HG03378 (cell line): ENCODE results near the gene TTC38.
"Not testable (repeated sequence)": the region's sequence is repeated elsewhere in the genome, so short reads cannot be mapped to it uniquely, and the experiment has no call there.

ENCODE experiments used
- ATAC-seq: cut with Tn5 transposase; IDR thresholded peaks from one replicate; pipeline ENCODE4 v1.9.1; 2021; ENCODE audit warnings: mild to moderate bottlenecking, moderate library complexity; ENCODE audit not compliant: unreplicated experiment

TTC38 gene

DNA sequence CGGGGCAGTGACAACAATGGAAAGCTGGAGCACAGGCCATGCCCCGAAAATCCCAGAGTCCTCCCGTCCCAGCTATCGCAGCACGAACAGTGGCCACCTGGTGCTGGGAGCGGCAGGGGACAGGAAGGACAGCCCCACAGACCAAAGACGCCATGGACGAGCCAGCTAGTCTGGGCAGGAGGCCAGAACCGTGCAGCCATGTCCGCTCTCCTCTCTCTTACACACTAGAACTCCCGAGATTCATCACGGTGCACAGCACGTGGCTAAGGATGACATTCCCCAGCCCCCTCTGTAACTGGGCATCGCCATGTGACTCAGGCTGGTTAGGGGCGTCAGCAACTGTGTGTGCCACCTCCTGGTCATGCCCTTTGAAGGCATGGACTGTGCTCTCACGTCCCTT lies 22.3 kb upstream of the TTC38 start:
- ATAC-seq = no peak

DNA sequence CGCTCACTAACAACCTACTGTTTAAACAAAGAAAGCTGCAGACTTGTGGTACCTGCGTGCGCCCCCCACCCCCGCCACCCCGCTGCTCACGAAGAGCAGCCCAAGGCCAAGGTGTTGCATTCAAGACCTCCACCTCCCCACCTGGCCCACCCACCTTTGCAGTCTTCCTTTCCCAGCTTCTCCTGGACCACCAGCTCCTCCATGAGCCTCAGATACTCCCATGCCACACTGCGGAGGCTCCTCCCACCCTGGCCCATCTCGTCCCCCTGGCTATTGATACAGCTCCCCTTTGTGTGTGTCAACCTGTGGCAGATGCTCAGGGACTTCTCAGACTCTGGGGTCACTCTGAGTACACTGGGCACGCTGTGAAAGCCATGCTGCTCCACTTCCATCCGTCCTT lies 21.6 kb upstream of the TTC38 start:
- ATAC-seq = no peak

DNA sequence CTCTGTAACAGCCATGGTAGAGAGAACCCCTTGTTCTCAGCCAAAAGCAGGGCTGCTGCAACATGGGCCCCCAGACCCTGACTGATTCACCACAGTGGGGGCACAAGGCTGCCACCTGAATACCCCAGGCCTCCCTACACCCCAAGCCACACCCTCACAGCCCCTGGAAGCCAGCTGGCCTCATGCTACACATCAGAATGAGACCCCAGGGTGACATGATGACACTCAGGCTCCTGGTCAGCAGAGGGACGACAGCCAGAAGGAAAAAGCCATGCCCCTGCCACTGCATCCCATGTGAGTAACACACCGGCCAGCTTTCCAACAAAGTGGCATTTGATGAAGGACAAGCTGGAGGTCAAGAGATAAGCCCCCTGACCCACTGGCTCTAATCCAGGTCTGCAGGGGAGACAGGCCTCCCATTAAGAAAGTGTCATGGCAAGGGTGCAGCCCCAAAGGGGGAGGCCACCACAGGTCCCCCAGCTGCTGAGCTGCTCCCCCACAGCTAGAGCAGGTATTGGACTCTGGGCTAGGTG lies 20.3 kb upstream of the TTC38 start:
- ATAC-seq = no peak

DNA sequence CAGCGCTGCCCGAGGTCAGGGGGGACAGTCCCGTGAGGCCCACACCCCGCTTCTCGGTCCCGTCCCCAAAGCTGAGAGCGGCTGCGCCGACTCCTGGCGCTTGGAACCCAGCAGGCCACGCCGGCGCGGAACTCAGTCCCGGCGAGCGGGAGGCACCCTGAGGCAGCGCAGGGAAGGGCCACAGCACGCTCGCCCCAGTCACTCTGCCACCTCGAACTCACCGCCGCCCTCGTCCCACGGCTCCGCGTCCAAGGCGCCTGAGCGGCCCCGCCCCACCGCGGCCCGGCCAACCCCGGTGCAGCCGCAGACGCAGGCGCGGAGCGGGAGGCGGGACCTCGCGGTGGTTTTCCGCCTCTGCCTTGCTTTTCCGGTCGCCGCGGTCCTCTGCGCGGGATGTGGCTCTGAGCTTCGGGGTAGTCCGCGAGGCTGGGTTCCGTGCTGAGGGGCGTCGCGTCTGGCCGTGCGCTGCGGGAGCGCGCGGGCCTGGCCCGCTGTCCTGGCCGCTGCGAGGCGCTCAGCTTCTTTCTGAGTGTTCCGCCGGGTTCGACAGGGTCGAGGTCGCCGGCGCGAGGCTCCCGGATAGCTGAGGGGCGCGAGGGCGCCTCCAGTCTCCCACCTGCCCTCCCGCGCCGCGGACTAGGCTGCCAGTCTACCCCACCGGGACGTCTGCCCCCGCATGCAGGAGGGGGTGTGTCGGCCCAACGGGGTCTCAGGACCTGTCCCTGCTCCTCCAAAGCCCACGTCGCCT lies 17.6 kb upstream of the TTC38 start, which contains the start of gene CDPF1:
Gene CDPF1, minus strand, starts transcription at position 259 of the 748 bp plus-strand sequence. CDS start 2,009 bp downstream, outside the sequence.
- peak; percentile 61 for ATAC-seq

DNA sequence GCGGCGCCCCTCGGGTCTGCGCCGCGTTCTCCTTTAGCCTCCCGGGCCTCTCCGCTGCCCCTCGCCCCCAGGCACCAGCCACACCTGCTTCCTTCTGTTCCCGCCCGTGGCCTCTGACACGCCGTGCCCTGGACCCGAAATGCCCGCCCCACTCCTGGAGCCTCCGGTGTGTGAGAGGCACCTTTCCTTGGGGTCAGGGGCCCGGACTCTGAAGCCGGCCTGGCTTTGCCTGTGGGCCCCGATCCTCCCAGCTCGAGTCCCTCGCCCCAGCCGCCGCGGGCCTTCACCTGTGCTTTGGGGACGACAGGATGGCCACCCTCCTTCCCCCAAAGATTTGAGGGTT lies 17.1 kb upstream of the TTC38 start:
- no peak for ATAC-seq

DNA sequence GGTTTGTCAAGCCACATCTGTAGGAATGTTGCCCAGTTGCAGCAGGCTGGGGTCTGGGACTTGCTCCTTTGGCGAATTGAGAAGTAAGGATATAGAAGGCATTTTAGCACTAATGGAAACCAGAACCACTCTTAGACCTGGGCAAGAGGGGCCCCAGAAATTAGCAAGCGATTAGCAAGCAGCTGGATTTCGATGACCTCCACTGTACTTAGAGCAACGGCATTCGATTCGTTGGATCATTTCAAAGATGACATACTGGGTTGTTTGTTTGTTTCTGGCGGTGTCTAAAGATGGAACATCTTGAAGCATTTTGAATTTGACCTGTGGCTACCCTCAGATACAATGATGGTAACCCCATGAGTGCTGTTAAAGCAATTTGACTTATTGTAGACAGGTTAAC lies 16.5 kb upstream of the TTC38 start:
- no peak for ATAC-seq

DNA sequence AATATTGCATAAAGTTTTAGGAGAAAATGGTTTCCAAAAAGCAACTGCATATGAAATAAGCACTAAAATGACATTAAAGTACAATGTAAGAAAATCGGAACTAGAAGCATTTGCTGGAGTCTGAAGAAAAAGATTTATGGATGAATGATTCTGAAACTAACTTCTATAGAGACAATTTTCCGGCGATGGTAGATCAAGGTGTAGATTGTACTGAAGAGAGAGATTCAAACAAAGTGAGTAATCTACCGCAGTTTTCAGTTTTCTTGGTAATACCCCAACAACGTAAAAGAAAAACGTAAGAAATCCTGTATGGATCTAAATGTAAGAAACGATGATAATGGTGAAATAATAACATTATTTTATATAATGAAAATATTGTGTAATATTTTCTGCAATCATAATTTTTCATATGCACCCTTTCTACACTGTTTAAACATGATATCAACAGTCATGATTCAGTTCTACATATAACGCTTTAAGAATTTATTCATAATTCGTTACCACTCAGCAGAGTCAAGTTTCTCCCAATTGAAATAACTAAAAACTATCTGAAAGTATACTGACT lies 15.9 kb upstream of the TTC38 start:
- ATAC-seq = no peak

DNA sequence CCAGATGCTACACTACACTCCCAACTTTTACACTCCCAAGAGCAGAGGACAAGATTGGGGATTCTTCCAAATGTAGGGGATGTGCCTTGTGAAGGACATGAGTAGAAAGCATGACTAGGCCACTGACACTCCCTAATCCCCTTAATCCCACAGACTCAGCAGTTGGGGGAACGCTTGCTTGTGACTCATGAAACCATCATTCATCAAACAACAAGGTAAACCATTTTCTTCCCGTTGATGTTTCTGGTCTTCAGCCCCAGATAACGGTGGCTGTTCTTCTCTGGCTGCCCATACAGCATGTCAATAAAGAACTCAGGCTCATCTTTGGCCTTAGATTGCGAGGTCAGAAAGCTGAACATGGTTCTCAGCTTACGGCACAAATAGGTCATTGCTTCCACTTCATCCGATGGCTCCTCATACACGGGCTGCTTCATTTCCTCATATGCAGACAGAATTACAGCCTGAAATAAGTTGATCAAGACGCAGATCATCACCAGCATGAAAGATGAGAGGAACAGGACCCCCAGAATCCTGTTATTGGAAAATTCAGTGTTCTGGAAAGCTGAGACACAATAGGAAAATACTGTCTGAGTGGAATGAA lies 11.3 kb upstream of the TTC38 start:
- ATAC-seq = no peak

DNA sequence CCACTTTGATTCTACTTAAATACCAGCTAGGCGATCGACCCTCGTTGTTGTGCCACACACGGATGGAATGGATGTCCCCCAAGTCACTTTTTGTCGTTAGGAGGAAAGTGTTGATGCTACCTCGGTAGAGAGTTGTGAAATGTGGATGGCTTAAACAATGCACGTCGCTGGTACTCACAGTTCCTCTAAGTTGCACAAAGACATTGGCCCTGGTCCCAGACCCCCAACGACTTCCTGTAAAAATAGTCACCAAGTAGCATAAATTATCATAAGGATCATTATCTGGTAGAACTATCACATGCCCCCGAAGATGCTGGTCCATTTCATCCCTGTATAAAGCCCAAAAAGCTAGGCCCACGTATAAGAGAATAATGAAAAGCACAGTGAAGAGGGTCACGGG lies 8.4 kb upstream of the TTC38 start:
- no peak for ATAC-seq

DNA sequence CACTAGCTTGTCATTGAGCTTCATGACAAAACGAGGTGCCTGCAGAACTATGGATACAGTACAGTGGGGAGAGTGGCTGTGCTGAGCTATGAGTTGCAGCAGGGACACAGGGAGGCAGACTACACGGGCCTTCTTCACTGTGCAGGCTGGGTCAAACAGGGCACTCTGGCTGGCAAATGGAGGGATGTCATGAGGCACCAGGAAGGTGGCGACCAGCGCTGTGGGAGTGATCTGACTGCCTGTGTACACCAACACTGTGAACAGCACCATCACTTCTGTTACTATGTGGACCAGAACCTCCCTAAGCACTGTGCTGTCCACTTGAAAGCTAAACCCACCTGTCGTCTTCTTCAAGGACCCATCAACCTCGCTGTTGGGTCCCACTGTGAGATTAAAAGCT lies 7.8 kb upstream of the TTC38 start:
- no peak for ATAC-seq

DNA sequence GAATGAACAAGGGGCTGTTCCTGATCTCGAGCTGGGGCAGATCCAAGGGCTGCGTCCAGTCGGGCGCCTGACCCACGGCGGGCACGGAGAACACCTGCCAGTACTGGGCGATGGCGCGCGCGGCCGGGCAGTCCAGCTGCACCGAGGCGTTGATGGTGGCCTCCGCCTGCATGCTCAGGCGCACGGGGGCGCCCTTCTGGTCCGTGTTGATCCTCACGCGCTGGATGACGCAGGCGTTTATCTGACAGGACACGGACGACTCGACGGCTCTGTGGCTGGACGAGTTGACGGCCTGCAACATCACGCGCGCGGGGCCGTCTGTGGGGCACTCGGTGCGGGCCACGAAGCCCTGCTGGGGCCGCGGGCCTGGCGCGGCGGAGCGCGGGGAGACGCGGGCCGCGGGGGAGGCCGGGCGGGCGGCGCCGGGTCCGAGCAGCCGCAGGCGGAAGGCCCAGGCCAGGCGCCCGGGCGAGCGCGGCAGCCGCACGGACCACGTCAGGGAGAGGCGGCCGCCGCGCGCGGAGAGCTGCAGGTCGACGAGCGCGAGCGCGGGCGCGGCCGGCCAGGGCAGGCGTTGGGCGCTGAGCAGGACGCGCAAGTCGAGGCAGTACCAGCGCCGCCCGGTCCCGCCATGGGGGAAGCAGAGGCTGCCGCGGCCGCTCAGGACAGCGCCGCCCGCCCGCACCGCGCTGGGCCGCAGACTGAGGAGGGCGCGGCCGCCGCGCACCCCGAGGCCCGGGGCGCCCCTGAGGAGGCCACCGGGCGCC lies 5.2 kb upstream of the TTC38 start:
- ATAC-seq = no peak

DNA sequence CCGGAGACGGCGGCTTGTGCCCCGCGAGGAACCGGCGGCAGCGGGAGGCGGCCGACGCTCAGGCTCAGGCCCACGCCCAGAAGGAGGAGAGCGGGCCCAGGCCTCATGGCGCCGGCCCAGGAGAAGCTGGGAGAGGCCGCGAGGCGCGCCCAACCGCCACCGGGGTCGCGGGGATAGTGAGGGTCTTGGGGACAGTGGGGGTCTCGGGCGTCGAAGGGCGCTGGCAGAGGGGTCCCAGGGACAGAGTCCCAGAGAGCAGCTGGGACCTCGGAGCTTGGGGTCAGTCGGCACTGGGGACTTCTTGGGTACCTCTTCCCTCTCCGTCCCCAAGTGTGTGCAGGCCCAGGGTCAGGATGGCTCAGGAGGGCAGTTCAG lies 4.6 kb upstream of the TTC38 start, which contains the start of gene PKDREJ:
Gene PKDREJ, minus strand, starts transcription at position 128 of the 375 bp plus-strand sequence. Its CDS starts 21 bp downstream, at position 107.
- no peak for ATAC-seq

DNA sequence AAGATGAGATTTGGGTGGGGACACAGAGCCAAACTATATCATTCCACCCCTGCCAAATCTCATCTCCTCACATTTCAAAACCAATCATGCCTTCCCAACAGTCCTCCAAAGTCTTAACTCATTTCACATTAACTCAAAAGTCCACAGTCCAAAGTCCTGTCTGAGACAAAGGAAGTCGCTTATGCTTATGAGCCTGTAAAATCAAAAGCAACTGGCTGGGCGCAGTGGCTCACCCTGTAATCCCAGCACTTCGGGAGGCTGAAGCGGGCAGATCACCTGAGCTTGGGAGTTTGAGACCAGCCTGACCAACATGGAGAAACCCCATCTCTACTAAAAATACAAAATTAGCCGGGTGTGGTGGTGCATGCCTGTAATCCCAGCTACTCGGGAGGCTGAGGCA lies 3.3 kb upstream of the TTC38 start:
- not testable (repeated sequence) for ATAC-seq

DNA sequence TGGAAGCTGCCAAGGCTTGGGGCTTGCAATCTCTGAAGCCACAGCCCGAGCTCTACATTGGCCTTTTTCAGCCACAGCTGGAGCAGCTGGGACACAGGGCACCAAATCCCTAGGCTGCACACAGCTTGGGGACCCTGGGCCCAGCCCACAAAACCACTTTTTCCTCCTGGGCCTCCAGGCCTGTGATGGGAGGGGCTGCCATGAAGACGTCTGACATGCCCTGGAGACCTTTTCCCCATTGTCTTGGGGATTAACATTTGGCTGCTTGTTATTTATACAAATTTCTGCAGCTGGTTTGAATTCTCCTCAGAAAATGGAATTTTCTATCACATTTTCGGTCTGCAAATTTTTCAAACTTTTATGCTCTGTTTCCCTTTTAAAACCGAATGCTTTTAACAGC lies 2.2 kb upstream of the TTC38 start:
- ATAC-seq = not testable (repeated sequence)

DNA sequence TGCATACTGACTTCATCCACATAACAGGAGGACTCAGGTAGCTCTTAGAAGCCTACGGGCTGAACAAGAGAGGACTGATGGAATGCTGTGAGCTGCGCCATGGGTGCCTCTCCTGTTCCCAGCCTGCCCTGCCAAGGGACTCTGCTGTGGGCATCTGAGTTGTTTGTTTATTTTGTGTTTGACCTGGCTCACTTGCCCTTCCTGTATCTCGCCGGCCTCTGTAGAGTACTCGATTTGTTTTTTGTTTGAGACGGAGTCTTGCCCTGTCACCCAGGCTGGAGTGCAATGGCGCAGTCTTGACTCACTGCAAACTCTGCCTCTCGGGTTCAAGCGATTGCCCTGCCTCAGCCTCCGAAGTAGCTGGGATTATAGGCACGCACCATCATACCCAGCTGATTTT lies 1.8 kb downstream of the TTC38 start:
- no peak for ATAC-seq

DNA sequence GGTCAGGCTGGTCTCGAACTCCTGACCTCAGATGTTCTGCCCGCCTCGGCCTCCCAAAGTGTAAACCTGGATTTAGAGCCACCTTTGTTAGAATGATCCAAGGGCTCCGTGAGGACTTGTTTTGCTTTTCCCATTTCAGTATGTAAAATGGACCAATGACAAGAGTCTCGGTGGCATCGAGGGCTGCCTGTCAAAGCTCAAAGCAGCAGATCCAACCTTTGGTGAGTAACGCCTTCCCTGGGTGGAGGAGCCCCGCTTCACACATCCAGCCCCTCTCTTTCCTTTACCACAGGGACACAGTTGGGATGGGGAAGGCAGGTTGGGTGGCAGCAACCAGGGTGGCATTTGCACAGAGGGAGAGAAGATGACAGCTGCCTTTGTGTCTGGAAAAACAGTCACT lies 4.4 kb downstream of the TTC38 start:
- ATAC-seq = no peak

DNA sequence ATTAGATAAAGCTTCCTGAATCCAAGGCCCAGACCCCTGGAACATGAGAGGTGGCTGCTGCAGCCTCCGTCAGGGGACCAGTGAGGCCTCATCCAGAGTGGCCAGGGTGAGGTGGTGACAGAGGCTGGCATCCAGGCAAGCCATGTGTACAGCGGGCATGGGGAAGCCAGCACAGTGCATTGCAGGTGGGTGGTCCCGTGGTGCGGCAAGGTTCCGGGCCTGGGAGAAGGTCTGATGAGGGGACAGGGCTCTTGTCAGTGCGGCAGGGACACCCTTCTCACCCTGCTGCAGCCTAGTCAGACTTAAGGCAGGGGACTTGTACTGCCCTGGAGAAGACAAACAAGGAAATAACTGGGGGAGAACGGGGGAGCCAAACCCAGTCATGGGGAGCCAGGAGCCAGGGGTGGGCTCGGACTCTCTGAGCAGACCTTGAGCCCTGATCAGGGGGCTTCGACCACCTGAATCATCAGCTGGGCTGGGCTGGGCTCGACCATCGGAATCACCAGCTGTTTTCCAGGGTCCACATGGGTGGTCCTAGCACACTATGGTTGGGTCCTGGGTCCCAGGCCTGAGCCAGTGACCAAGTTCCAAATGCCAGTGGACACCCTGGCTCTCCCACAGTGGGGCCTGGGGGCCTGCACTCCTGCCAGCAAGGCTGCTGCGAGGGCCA lies 5.1 kb downstream of the TTC38 start:
- ATAC-seq = no peak

DNA sequence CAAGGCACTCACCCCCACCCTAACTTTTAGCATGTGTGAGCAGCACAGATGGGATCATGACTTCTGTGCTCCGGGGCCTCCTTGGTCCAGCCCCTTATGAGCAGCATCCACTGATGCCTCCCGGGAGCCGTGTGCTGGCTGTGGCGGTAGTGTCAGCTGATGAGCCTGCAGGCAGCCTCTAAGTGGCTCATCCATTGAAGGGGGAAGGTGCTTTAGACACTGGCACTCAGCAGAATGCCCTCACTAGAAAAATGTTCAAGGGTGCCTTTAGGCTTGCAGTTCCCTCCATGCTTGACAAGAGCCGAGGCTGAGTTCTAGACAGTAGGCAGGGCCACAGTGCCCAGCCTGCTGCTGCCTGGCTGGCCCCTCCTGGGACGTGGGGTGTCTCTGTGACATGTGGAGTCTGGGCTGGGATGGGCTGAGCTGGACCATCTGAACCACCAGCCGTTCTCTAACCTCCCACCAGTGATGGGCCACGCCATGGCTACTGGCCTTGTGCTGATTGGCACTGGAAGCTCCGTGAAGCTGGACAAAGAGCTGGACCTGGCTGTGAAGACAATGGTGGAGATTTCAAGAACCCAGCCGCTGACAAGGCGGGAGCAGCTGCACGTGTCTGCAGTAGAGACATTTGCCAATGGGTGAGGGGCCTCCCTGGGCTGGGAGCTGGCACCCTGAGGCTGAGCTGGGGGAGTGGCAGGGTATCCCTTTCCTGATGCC lies 5.8 kb downstream of the TTC38 start:
- no peak for ATAC-seq

DNA sequence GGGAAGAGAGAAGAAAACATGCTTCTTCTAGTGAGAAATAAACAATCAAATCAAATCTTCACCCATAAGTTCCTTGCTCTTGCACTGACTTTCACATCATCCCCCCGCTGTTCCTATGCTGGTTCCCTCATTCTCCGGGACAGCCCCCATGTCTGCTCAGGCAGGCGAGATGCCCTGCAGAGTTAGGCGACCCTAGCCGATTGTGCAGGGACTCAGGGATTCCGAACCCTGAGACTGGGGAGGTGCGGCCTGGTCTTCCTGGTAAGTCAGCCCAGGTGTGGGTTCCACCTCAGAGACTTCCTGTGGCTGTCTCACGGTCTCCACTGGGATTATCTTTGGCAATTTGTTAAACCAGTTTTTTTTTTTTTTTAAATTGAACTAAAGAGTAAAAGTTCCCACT lies 6.6 kb downstream of the TTC38 start:
- no peak for ATAC-seq

DNA sequence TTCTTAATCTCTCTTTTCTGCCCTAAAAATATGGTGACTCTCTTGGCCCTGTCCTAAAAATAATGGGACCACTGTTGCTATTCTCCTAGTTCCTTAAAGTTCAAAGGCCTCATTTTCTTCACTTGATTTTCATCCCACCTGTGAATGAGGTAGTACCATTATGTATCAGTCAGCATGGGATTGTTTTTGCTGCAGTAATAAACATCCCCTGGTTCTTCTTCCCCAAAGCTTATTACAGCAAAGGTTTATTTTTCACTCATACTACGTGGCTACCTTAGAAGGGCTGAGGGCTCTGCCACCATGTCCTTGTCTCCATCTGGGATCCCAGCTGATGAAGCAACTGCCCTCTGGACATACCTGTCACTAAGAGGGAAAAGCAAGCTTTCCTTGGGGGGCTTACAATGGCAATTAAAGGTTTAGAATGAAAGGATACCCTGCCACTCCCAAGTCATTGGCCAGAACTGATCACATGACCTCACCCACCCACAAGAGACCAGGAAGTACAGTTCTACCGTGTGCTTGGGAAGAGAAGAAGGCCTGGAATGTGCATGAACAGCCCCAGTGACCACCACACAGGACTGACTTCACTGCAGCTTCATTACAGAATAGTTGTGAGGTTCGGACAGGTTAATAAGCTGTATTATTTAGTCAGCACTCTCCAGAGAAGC lies 7.8 kb downstream of the TTC38 start:
- no peak for ATAC-seq
